ENCODE measurements around the gene NPAS1. TPM values are rescaled to one million over a fixed set of nuclear protein-coding genes. Genes with fewer than 3 reads are reported as not detected.

NPAS1 gene
- total and polyA plus RNA-seq, 2 of the 13 experiments (the other 11 are each of a cell fraction or from before 2014, with no cell fraction given), result 0.35 to 2.9 TPM

GRCh38 chr19:47089767-47090350 is 70.2 kb downstream of the NPAS1 start:
- Histone ChIP-seq H3K4me1 (ENCODE audit: insufficient read depth, low read length) (peaks cover 14% of the 10 kb centered on the region), H2AFZ (ENCODE audit: low read length) (no peak overlapping the region), H3K36me3 (replicated peaks in 1 of 2; ENCODE audit: control insufficient read depth in 1 of 2, insufficient read depth in 2 of 2, low read length in 2 of 2) (peaks cover 14 to 70% of the 10 kb centered on the region in 2 experiments), H3K27ac (ENCODE audit: extremely low read length, insufficient read depth, low read length) (no peak overlapping the region), H3K79me2 (ENCODE audit: insufficient read depth, low read length) (peaks cover 6% of the 10 kb centered on the region), H3K27me3 (ENCODE audit: control insufficient read depth in 1 of 2, insufficient read depth in 2 of 2, low read length in 2 of 2) (no peaks in the 10 kb centered on the region), H3K9ac (ENCODE audit: insufficient read depth, low read depth, low read length) (no peak overlapping the region), H3K4me3 (replicated peaks in 1 of 3; ENCODE audit: insufficient read depth in 1 of 3, low read depth in 2 of 3, low read length in 3 of 3) (no peak overlapping the region), H3K9me3 (ENCODE audit: low read length) (no peaks in the 10 kb centered on the region), H3K4me2 (ENCODE audit: low read depth, low read length) (no peak overlapping the region), H4K20me1 (ENCODE audit: insufficient read depth, low read length) (no peaks in the 10 kb centered on the region)
- ChIA-PET CTCF (ENCODE audit: low intra/inter-chr PET ratio, low total read pairs) (no interaction called here), POLR2A (interaction anchor here (11.1 kb wide), 1 partner anchor 21 kb away, joined by 456 read pairs; the partner anchor contains the start of gene ZC3H4)
- no peak; the same call in 2 of the 3 replicates for ATAC-seq
- TF ChIP-seq SOX5 (CRISPR knock-in tag; IDR thresholded peaks at IDR 0.05; ENCODE audit: borderline replicate concordance) (no peak), GPN1 (CRISPR knock-in tag; IDR thresholded peaks at IDR 0.05; ENCODE audit: borderline replicate concordance) (no peak), U2AF2 (IDR thresholded peaks at IDR 0.05; ENCODE audit: low read depth, low read length) (no peak), ZNF639 (CRISPR knock-in tag; conservative IDR thresholded peaks at IDR 0.05) (no peak), MAZ (IDR thresholded peaks at IDR 0.05; ENCODE audit: borderline replicate concordance, low read depth, low read length) (no peak), MAZ (CRISPR knock-in tag; IDR thresholded peaks at IDR 0.05; ENCODE audit: low read depth) (no peak), ZBTB42 (CRISPR knock-in tag; IDR thresholded peaks at IDR 0.05) (no peak), RFXANK (CRISPR knock-in tag; IDR thresholded peaks at IDR 0.05) (no peak), MZF1 (CRISPR knock-in tag; IDR thresholded peaks at IDR 0.05; ENCODE audit: borderline replicate concordance) (no peak), ZNF83 (CRISPR knock-in tag; IDR thresholded peaks at IDR 0.05; ENCODE audit: borderline replicate concordance) (no peak)
- 98% methylated on average over 17 of the region's 21 CpGs for WGBS (ENCODE audit: low lambda C conversion rate)
- intact Hi-C loops (cut with micrococcal nuclease; ENCODE audit: unreplicated experiment) (no loop called here), in situ Hi-C loops (cut with HindIII; ENCODE audit: extremely low pct_ligation_motif_present, low pct_unique_long_range_greater_than_20kb) (no loop called here)
- no TSS peak for BruUV-seq (replicated peaks)
- FAIRE-seq, result no peak
- no peak for DNase-seq (ENCODE audit: low spot score)
